PFSK-1 (cell line): Measurements from ENCODE around the gene RAB30.

Experiments used
- POLR2AphosphoS5 ChIP-seq: IDR thresholded peaks from 2 replicates; pipeline ENCODE4 v1.6.1; 2012; ENCODE audit warnings: low read depth, mild to moderate bottlenecking, control low read depth, low read length, moderate library complexity
- REST ChIP-seq, 2 experiments: IDR thresholded peaks; 2 replicates each; pipeline versions ENCODE4 v1.6.1 to v1.8.0; 2011 to 2012; ENCODE audit warnings: low read depth in 2 of 2, low read length in 2 of 2, control low read depth in 1 of 2, inconsistent platforms in 1 of 2, mild to moderate bottlenecking in 1 of 2, moderate library complexity in 1 of 2; ENCODE audit not compliant: insufficient read depth in 1 of 2
- SIN3A ChIP-seq: IDR thresholded peaks from 2 replicates; pipeline ENCODE4 v1.6.1; 2012; ENCODE audit warnings: mild to moderate bottlenecking, low read length, moderate library complexity, borderline replicate concordance; ENCODE audit not compliant: insufficient read depth
- TAF1 ChIP-seq: IDR thresholded peaks from 2 replicates; pipeline ENCODE4 v1.6.1; 2012; ENCODE audit warnings: low read length, control low read depth, borderline replicate concordance; ENCODE audit not compliant: insufficient read depth

- TF ChIP-seq SIN3A (no peak), REST (IDR thresholded peaks at IDR 0.05; ENCODE audit: insufficient read depth in 1 of 2, low read depth in 2 of 2, low read length in 2 of 2) (no peak), POLR2AphosphoS5 (no peak), TAF1 (no peak)
Measured at GRCh38 chr11:82995235-82995634, 76.5 kb downstream of the RAB30 start.
